Kidney epithelial cell (primary cell): ENCODE measurements around the gene LENG1. TPM values are rescaled to one million over a fixed set of nuclear protein-coding genes. Genes with fewer than 3 reads are reported as not detected.
"Not testable (repeated sequence)": the region's sequence is repeated elsewhere in the genome, so short reads cannot be mapped to it uniquely, and the experiment has no call there.

Experiments
- DNase-seq: peaks from one replicate; pipeline ENCODE4 v3.0.0-alpha.2; 2010; ENCODE audit warnings: low read depth
- H3K27me3 ChIP-seq: 2 replicates; pipeline ENCODE4 v1.6.0; 2011; ENCODE audit warnings: low read length; ENCODE audit not compliant: control insufficient read depth, insufficient read depth
- H3K36me3 ChIP-seq: 2 replicates; pipeline ENCODE4 v1.5.1; 2011; ENCODE audit warnings: low read length; ENCODE audit not compliant: control insufficient read depth, insufficient read depth
- H3K4me3 ChIP-seq: 2 replicates; pipeline ENCODE4 v1.5.1; 2011; ENCODE audit warnings: low read depth, mild to moderate bottlenecking, control low read depth, low read length
- total RNA-seq: library from RNA; depleted of rRNA; stranded (reverse); fragments of >200 nt; gene quantifications from 2 replicates; pipeline ENCODE4 v1.2.3, GENCODE V29; 2015
- TF ChIP-seq, protein P1 (sequence below): IDR thresholded peaks from 2 replicates; pipeline ENCODE4 v1.5.1; 2011; ENCODE audit warnings: mild to moderate bottlenecking, moderate library complexity, low read length, control low read depth, inconsistent platforms; ENCODE audit not compliant: insufficient read depth, poor library complexity, severe bottlenecking

Gene LENG1
- total RNA-seq, 1 donor from 2014 or later: 7.5 TPM

- Histone ChIP-seq H3K4me3 (no peak overlapping the region), H3K27me3 (no peaks in the 10 kb centered on the region), H3K36me3 (no peaks in the 10 kb centered on the region)
- no peak for DNase-seq
- TF ChIP-seq, protein P1, sequence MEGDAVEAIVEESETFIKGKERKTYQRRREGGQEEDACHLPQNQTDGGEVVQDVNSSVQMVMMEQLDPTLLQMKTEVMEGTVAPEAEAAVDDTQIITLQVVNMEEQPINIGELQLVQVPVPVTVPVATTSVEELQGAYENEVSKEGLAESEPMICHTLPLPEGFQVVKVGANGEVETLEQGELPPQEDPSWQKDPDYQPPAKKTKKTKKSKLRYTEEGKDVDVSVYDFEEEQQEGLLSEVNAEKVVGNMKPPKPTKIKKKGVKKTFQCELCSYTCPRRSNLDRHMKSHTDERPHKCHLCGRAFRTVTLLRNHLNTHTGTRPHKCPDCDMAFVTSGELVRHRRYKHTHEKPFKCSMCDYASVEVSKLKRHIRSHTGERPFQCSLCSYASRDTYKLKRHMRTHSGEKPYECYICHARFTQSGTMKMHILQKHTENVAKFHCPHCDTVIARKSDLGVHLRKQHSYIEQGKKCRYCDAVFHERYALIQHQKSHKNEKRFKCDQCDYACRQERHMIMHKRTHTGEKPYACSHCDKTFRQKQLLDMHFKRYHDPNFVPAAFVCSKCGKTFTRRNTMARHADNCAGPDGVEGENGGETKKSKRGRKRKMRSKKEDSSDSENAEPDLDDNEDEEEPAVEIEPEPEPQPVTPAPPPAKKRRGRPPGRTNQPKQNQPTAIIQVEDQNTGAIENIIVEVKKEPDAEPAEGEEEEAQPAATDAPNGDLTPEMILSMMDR: no peak
These were observed 19.8 kb upstream of the LENG1 start for GRCh38 chr19:54179262-54179852.

- Histone ChIP-seq H3K4me3 (no peak overlapping the region), H3K36me3 (no peaks in the 10 kb centered on the region)
- DNase-seq: no peak
These were observed 19.2 kb upstream of the LENG1 start for GRCh38 chr19:54178581-54179261.

DNA sequence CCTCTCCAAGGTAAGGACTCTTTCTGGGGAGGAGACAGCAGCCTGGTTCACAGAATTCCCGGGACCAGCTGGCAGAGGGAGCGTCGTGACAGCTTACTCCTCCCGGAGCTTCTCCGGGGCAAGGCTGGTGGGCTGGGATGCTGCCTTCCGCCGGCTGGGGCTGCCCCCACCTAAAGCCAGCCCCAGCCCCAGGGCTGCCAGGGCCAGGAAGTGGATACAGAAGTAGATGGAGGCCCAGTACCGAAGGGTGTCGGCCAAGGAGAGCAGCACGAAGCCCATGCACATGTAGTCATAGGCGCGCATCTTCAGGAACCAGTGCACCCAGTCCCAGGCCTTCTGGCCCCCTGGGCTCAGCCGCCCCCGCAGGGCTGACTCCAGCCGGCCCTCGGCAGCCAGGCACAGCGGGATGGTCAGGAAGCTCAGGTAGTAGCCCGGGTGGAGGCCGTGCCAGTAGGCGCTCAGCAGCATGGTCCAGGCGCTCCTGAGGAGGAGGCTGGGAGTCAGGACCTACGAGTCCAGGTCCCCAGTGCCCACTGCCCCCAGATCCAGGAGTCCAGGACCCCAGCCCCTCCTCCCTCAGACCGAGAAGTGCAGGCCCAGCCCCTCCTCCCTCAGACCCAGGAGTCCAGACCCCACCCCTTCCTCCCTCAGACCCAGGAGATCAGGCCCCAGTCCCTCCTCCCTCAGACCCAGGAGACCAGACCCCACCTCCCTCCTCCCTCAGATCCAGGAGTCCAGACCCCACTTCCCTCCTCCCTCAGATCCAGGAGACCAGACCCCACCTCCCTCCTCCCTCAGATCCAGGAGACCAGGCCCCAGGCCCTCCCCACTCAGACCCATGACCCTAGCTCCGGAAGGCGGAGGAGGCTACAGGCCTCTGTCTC is 14.7 kb upstream of the LENG1 start:
- peaks cover 2% of the 10 kb centered on the region for H3K27me3 ChIP-seq
- TF ChIP-seq, protein P1: no peak

More at GRCh38 chr19:54178581-54179261, 19.2 kb upstream of the LENG1 start:
- TF ChIP-seq, protein P1: no peak
- H3K27me3 ChIP-seq: no peaks in the 10 kb centered on the region

GRCh38 chr19:54173359-54173699 is 13.8 kb upstream of the LENG1 start:
- no peak overlapping the region for H3K4me3 ChIP-seq
- TF ChIP-seq, protein P1: no peak
- H3K27me3 ChIP-seq: peaks cover 2% of the 10 kb centered on the region
- H3K36me3 ChIP-seq: no peaks in the 10 kb centered on the region
- no peak for DNase-seq

More for the DNA sequence above, 14.7 kb upstream of the LENG1 start:
- Histone ChIP-seq H3K4me3 (no peak overlapping the region), H3K36me3 (no peaks in the 10 kb centered on the region)
- no peak for DNase-seq

DNA sequence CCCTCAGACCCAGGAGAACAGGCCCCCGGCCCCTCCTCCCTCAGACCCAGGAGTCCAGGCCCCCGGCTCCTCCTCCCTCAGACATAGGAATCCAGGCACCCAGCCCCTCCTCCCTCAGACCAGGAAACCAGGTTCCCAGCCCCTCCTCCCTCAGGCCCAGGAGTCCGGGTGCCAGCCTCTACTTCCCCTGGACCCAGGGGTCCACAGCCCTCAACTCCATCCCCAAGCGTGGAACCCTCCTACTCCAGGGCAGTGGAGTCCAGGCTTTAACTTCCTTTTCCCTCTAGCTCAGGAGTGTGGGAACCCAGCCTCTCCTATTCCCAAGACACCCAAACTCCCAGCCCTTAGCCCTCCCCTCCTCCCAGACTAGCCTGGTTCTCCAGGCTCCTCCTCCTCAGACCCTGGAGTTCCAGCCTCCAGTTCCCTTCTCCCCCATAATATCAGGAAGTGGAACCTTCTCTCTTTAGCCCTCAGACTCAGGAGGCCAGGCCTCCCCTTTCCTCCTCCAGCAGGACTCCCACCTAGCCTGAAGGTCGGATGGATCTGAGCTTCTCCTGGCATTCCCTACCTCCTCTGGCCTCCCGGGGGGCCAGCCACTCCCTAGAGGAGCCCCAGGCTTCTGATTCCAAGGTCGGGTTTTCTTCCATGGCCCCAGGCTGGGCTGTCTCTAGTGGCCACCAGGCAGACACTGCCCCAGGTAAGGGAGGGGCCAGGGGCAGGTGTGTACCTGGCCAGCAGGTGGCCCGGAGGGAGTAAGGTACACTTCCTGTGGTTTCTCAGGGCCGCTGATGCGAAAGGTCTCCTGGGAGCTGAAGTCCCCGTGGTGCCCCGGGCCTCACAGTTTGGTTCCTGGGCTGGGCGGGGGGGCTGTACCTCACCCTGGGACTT is 13.2 kb upstream of the LENG1 start, which contains the start of gene TMC4:
Gene TMC4, minus strand, starts transcription at position 690 of the 888 bp plus-strand sequence. Its CDS starts 43 bp downstream, at position 647.
- Histone ChIP-seq H3K36me3 (no peaks in the 10 kb centered on the region), H3K4me3 (peak within 1 kb of the TSS; percentile 25), H3K27me3 (peaks cover 2% of the 10 kb centered on the region)
- no peak for DNase-seq
- TF ChIP-seq, protein P1: peak; percentile 1

- H3K36me3 ChIP-seq, DNase-seq, H3K27me3 ChIP-seq, H3K4me3 ChIP-seq: not testable (repeated sequence)
These were observed 12.4 kb upstream of the LENG1 start for GRCh38 chr19:54171736-54172431.
